T-helper 17 cell (primary cell): ENCODE results near the gene SECTM1. TPM values are rescaled to one million over a fixed set of nuclear protein-coding genes. Genes with fewer than 3 reads are reported as not detected.
A peak's percentile ranks its signal among the peaks of the same experiment; 100 is the strongest.
"Not testable (repeated sequence)": the region's sequence is repeated elsewhere in the genome, so short reads cannot be mapped to it uniquely, and the experiment has no call there.

Experiments
- ATAC-seq: fragments of 150-1000 bp; cut with Tn5 transposase; 2 replicates; pipeline ENCODE4 v1.10.0; 2021; ENCODE audit warnings: mild to moderate bottlenecking, moderate library complexity
- DNase-seq, 3 donors: peaks; one replicate each; pipeline versions ENCODE4 v3.0.0 to v3.0.0-alpha.2; 2020 to 2021
- H3K9me3 ChIP-seq: one replicate; pipeline ENCODE4 v1.7.0; 2013; ENCODE audit warnings: low read length, mild to moderate bottlenecking; ENCODE audit not compliant: control insufficient read depth, poor library complexity, severe bottlenecking
- H3K27ac Mint-ChIP-seq: one replicate; pipeline ENCODE4 v1.8.0; 2022; ENCODE audit warnings: mild to moderate bottlenecking, moderate library complexity, mixed read lengths
- H3K27me3 Mint-ChIP-seq: one replicate; pipeline ENCODE4 v1.8.0; 2022; ENCODE audit warnings: mixed read lengths
- H3K36me3 Mint-ChIP-seq: one replicate; pipeline ENCODE4 v1.8.0; 2022; ENCODE audit warnings: low read depth, mixed read lengths
- H3K4me1 Mint-ChIP-seq: one replicate; pipeline ENCODE4 v1.8.0; 2022; ENCODE audit warnings: mild to moderate bottlenecking, mixed read lengths
- H3K4me3 Mint-ChIP-seq: one replicate; pipeline ENCODE4 v1.8.0; 2022; ENCODE audit warnings: mild to moderate bottlenecking, moderate library complexity, mixed read lengths
- total RNA-seq, 4 donors: library from RNA in 2 of 4; stranded (reverse) in 2 of 4; gene quantifications; one replicate each; pipeline ENCODE4 v1.2.3 and lab custom pipeline; 2022 to 2026

Gene SECTM1
- total RNA-seq (1 to 10 TPM; 4.4 to 6.0 TPM), total RNA-seq (lab: John Stamatoyannopoulos, UW) (2.0 to 2.2 reads per million in 2 donors)

GRCh38 chr17:82333279-82334171 is at the start of gene SECTM1:
TSS of gene SECTM1 (minus strand) at chr17:82333766. CDS start at chr17:82327240, 6,526 bp downstream.
- Mint-ChIP-seq H3K27ac (peak within 1 kb of the TSS; percentile 94), H3K27me3 (no peaks in the 10 kb centered on the region), H3K4me1 (peaks cover 17% of the 10 kb centered on the region), H3K36me3 (peaks cover 2% of the 10 kb centered on the region), H3K4me3 (peak within 1 kb of the TSS; percentile 99)
- DNase-seq (no peak), ATAC-seq (peak; percentile 38)
- no peaks in the 10 kb centered on the region for H3K9me3 ChIP-seq

- Mint-ChIP-seq H3K36me3 (peaks cover 8% of the 10 kb centered on the region), H3K4me1 (peaks cover 18% of the 10 kb centered on the region)
Observed at GRCh38 chr17:82382933-82383255, 49.3 kb upstream of the SECTM1 start.

GRCh38 chr17:82382220-82382932 is 48.8 kb upstream of the SECTM1 start:
- H3K4me3 Mint-ChIP-seq, H3K9me3 ChIP-seq, H3K36me3 Mint-ChIP-seq, H3K27ac Mint-ChIP-seq, DNase-seq, ATAC-seq: not testable (repeated sequence)
- peaks cover 13% of the 10 kb centered on the region for H3K4me1 Mint-ChIP-seq
- peaks cover 38% of the 10 kb centered on the region for H3K27me3 Mint-ChIP-seq

More at GRCh38 chr17:82382933-82383255, 49.3 kb upstream of the SECTM1 start:
- no peak for DNase-seq
- Mint-ChIP-seq H3K27ac (no peak overlapping the region), H3K4me3 (no peak overlapping the region), H3K27me3 (peaks cover 39% of the 10 kb centered on the region)
- no peaks in the 10 kb centered on the region for H3K9me3 ChIP-seq
- ATAC-seq = no peak

DNA sequence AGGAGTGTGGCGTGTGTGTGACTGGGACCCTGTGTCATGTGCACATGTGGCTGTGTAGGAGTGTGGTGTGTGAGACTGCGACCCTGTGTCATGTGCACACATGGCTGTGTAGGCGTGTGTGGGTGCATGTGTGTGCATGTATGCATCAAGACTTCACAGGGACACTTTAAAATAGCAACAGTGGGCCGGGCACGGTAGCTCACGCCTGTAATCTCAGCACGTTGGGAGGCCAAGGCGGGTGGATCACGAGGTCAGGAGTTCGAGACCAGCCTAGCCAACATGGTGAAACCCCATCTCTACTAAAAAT is 48.1 kb upstream of the SECTM1 start:
- not testable (repeated sequence) for H3K9me3 ChIP-seq, H3K27ac Mint-ChIP-seq, H3K36me3 Mint-ChIP-seq, H3K4me3 Mint-ChIP-seq, DNase-seq, ATAC-seq
- peaks cover 36% of the 10 kb centered on the region for H3K27me3 Mint-ChIP-seq
- peaks cover 12% of the 10 kb centered on the region for H3K4me1 Mint-ChIP-seq

- ATAC-seq (no peak), DNase-seq (no peak)
- Mint-ChIP-seq H3K36me3 (peaks cover 6% of the 10 kb centered on the region), H3K27me3 (peaks cover 36% of the 10 kb centered on the region), H3K4me1 (peaks cover 12% of the 10 kb centered on the region), H3K4me3 (peak overlapping the region; percentile 45), H3K27ac (no peak overlapping the region)
- H3K9me3 ChIP-seq = no peaks in the 10 kb centered on the region
Observed at GRCh38 chr17:82380860-82381702, 47.5 kb upstream of the SECTM1 start.

DNA sequence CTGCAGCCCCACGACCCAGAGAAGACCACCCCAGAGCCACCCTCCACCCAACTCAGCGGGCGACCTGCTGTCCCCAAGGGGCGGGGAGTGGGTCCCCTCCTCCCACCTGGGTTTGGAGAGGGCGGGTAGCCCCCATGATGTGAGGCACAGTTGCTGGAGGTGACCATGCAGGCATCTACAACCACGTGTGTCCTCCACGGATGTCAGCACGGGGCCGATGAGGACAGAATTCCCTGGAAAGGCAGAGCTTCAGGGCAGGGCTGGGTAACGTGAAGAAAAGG is 45.1 kb upstream of the SECTM1 start:
- ATAC-seq (no peak), DNase-seq (no peak)
- H3K4me3 Mint-ChIP-seq = no peak overlapping the region
- no peaks in the 10 kb centered on the region for H3K9me3 ChIP-seq
- peaks cover 6% of the 10 kb centered on the region for H3K36me3 Mint-ChIP-seq
- peaks cover 37% of the 10 kb centered on the region for H3K27me3 Mint-ChIP-seq
- no peak overlapping the region for H3K27ac Mint-ChIP-seq
- peaks cover 12% of the 10 kb centered on the region for H3K4me1 Mint-ChIP-seq

DNA sequence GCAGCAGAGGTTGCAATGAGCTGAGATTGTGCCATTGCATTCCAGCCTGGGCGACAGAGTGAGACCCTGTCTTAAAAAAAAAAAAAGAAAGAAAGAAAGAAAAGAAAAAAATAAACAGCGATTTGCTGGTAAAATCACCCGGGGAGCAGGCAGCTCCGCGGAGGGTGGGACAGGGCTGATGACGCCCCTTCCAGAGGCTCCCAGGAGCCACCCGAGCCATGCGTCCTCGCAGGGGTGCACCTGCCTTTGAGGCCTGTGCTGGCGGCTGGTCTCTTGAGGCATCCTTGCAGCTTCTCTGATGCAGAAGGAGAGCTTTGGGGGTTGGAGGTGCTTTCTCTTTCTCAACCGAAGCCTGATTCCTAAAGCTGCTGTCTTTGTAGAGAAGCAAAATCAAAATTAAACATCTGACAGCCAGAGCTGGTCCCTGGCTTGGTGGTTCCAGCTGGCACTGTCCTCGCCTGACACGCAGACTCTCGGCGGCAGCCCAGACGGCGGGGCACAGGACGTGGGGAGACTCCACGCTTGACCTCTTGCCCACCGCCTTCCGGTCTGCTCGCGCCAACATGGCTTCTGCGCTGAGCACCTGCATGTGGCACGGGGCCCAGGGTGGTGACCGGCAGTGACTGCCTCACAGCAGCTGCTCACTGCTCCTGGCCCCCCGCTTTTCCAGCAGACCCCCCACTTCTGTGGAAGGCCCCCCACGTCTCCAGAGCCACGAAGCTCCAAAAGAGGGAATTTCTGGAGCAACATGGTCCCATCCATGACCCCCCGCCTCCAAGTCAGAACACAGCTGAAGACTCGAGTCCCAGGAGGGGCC is 44.6 kb upstream of the SECTM1 start:
- peaks cover 43% of the 10 kb centered on the region for H3K27me3 Mint-ChIP-seq
- DNase-seq (peak in 1 of 3 donors; percentile 8), ATAC-seq (no peak)
- H3K4me1 Mint-ChIP-seq = peaks cover 13% of the 10 kb centered on the region
- H3K27ac Mint-ChIP-seq = no peak overlapping the region
- H3K9me3 ChIP-seq = no peaks in the 10 kb centered on the region
- peaks cover 6% of the 10 kb centered on the region for H3K36me3 Mint-ChIP-seq
- no peak overlapping the region for H3K4me3 Mint-ChIP-seq

DNA sequence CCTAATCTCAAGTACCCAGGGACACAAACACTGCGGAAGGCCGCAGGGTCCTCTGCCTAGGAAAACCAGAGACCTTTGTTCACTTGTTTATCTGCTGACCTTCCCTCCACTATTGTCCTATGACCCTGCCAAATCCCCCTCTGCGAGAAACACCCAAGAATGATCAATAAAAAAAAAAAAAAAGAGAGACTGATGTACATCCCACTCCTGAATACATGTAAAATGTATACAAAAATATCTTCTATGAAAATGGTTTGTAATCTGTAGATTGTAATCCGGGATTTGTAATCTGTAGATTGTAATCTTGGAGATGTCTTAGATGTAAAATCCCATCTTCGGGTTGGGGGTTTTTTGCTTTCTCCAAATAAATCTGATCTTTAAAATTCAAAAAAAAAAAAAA is 43.7 kb upstream of the SECTM1 start:
- not testable (repeated sequence) for H3K27ac Mint-ChIP-seq, ATAC-seq, H3K9me3 ChIP-seq, H3K4me3 Mint-ChIP-seq, DNase-seq, H3K36me3 Mint-ChIP-seq
- Mint-ChIP-seq H3K4me1 (peaks cover 19% of the 10 kb centered on the region), H3K27me3 (peaks cover 51% of the 10 kb centered on the region)

DNA sequence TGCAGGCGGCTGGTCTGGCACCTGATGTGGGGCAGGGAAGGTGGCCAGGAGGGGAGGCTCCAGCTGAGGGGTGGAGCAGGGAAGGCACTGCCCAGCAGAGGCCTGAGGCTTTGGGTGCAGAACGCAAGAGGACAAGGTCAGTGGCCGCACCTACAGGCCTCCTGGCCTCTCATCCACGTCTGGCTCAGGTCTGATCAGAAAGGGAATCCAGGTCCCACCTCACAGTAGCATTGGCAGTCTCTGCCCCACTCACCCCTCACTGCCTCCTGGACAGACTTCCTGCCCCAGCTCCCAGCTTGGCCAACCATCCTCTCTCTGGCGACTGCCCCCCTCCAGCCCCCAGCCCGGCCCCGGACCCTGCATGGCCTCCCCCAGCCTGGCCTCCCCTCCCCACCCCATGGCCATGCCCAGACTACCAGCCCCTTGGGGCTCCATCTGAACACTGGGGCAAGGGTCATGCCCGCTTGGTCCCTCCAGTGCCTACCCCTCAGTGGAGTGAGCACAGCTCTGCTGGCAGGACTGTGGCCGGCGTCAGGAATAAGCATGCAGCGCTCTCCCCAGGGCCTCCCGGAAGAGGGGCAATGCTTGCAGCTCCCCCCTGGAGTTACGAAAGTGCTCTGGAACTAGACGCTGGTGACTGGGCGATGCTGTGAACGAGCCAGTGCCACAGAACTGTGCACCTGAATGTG is 42.6 kb upstream of the SECTM1 start:
- Mint-ChIP-seq H3K4me1 (peaks cover 16% of the 10 kb centered on the region), H3K4me3 (no peak overlapping the region), H3K27ac (no peak overlapping the region), H3K27me3 (peaks cover 47% of the 10 kb centered on the region), H3K36me3 (peaks cover 5% of the 10 kb centered on the region)
- ATAC-seq = no peak
- DNase-seq = peak in 1 of 3 donors; percentile 7
- no peaks in the 10 kb centered on the region for H3K9me3 ChIP-seq

DNA sequence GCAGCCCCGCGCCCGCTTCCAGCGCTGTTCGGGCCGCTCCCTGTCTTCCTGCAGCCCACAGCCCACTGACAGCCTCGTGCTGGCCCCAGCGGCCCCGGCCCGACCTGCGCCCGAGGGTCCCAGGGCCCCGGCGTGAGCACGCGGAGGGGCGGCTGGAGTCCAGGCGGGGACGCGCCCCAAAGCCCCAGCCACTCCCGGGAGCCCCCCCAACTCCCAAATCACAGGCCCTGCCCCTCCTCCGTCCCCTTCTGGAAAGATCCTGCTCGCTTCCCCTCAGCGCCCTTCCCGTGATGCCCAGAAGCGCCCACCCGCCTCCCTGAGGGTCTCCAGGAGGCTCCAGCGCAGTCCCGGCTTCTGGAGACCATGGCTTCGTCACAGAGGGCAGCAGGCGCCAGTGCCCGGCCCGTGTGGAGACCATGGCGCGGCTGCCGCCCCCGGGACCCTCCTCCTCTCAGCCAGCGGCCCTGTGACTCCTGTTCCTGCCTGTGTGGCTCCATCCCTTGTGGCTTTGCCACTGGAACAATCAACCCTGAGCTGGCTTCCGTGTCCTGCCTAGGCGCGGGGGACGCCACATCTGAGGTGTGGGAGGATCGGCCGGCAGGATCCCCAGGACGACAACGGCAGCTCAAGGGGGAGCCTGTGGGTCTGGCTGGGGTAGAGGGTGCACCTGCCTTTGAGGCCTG is 41.9 kb upstream of the SECTM1 start:
- no peaks in the 10 kb centered on the region for H3K9me3 ChIP-seq
- peaks cover 47% of the 10 kb centered on the region for H3K27me3 Mint-ChIP-seq
- no peak overlapping the region for H3K4me3 Mint-ChIP-seq
- H3K36me3 Mint-ChIP-seq = peaks cover 6% of the 10 kb centered on the region
- H3K4me1 Mint-ChIP-seq = peaks cover 19% of the 10 kb centered on the region
- no peak for DNase-seq
- ATAC-seq = no peak
- no peak overlapping the region for H3K27ac Mint-ChIP-seq

DNA sequence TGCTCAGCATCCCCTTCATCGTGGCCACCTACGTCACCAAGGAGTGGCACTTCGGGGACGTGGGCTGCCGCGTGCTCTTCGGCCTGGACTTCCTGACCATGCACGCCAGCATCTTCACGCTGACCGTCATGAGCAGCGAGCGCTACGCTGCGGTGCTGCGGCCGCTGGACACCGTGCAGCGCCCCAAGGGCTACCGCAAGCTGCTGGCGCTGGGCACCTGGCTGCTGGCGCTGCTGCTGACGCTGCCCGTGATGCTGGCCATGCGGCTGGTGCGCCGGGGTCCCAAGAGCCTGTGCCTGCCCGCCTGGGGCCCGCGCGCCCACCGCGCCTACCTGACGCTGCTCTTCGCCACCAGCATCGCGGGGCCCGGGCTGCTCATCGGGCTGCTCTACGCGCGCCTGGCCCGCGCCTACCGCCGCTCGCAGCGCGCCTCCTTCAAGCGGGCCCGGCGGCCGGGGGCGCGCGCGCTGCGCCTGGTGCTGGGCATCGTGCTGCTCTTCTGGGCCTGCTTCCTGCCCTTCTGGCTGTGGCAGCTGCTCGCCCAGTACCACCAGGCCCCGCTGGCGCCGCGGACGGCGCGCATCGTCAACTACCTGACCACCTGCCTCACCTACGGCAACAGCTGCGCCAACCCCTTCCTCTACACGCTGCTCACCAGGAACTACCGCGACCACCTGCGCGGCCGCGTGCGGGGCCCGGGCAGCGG is 41.2 kb upstream of the SECTM1 start:
- ATAC-seq (no peak), DNase-seq (peak in 1 of 3 donors; percentile 6)
- peaks cover 16% of the 10 kb centered on the region for H3K4me1 Mint-ChIP-seq
- no peaks in the 10 kb centered on the region for H3K9me3 ChIP-seq
- H3K4me3 Mint-ChIP-seq = no peak overlapping the region
- H3K27me3 Mint-ChIP-seq = peaks cover 43% of the 10 kb centered on the region
- H3K36me3 Mint-ChIP-seq = peaks cover 3% of the 10 kb centered on the region
- no peak overlapping the region for H3K27ac Mint-ChIP-seq
